Kidney (tissue), 14 donors: ENCODE measurements around the gene TAF1A. TPM values are rescaled to one million over a fixed set of nuclear protein-coding genes. Genes with fewer than 3 reads are reported as not detected.

Source experiments
- DNase-seq, 5 donors: peaks; one replicate each; pipeline ENCODE4 v3.0.0-alpha.2; 2013 to 2020
- FAIRE-seq: peaks from 2 replicates; lab custom pipeline; 2012; peaks lifted over from hg19 to GRCh38; lab: Jason Lieb, UNC
- H3K27ac ChIP-seq, 2 donors: one replicate each; pipeline ENCODE4 v1.7.0; 2013; ENCODE audit warnings: low read depth in 2 of 2, low read length in 2 of 2, inconsistent platforms in 1 of 2
- H3K27me3 ChIP-seq: one replicate; pipeline ENCODE4 v1.7.1; 2013; ENCODE audit warnings: low read length, inconsistent platforms; ENCODE audit not compliant: control insufficient read depth, insufficient read depth
- H3K36me3 ChIP-seq, 3 donors: one replicate each; pipeline versions ENCODE4 v1.7.0 to v1.7.1; 2013; ENCODE audit warnings: low read length in 3 of 3, control low read depth in 1 of 3, inconsistent platforms in 1 of 3; ENCODE audit not compliant: insufficient read depth in 3 of 3, control insufficient read depth in 2 of 3
- H3K4me1 ChIP-seq, 3 donors: one replicate each; pipeline versions ENCODE4 v1.7.0 to v1.7.1; 2013; ENCODE audit warnings: low read length in 3 of 3, inconsistent platforms in 1 of 3, low read depth in 1 of 3; ENCODE audit not compliant: control insufficient read depth in 2 of 3, insufficient read depth in 2 of 3
- H3K4me3 ChIP-seq, 3 donors: one replicate each; pipeline versions ENCODE4 v1.7.0 to v1.8.1; 2013; ENCODE audit warnings: low read length in 3 of 3, control low read depth in 1 of 3, inconsistent platforms in 1 of 3
- H3K9ac ChIP-seq, 3 donors: one replicate each; pipeline versions ENCODE4 v1.7.0 to v1.7.1; 2013; ENCODE audit warnings: low read length in 3 of 3, control low read depth in 1 of 3, inconsistent platforms in 1 of 3
- H3K9me3 ChIP-seq, 3 donors: one replicate each; pipeline versions ENCODE4 v1.7.0 to v1.7.1; 2013; ENCODE audit warnings: low read length in 3 of 3, control low read depth in 1 of 3, inconsistent platforms in 1 of 3; ENCODE audit not compliant: control insufficient read depth in 2 of 3, insufficient read depth in 1 of 3
- CTCF ChIP-seq: IDR thresholded peaks from 3 replicates; pipeline ENCODE4 v1.5.1; 2012; ENCODE audit warnings: mild to moderate bottlenecking, moderate library complexity, borderline replicate concordance; ENCODE audit not compliant: insufficient read depth; ENCODE audit errors: extremely low read depth
- intact Hi-C: fragments of 100-400 bp; cut with DNase I; formaldehyde crosslinking; loops from one replicate; pipeline ENCODE4 v1.11.1; 2022
- polyA plus RNA-seq: library from polyadenylated mRNA; stranded (reverse); fragments of 350-450 nt; fragmentation: Illumina TruSeq; extraction: RNeasy Lipid Tissue Mini Kit (QIAGEN cat#74804); gene quantifications from one replicate; pipeline ENCODE4 v1.2.3, GENCODE V29; 2014; ENCODE audit warnings: low read depth, low replicate concordance; ENCODE audit not compliant: insufficient read depth
- total RNA-seq: library from RNA; stranded (reverse); fragmentation: NEBNext Ultra II Directional; extraction: Animal tissue kit (Norgen Biotek cat#: 25700); gene quantifications from one replicate; pipeline ENCODE4 v1.2.1, GENCODE V29; 2021
- donor health status: control.
- donor health status: control.
- donor health status: control.
- donor health status: control.
- donor health status: control.
- donor health status: DM: yes; HTN: yes; CAD: no.
- donor health status: Normal renal cell carcinoma (clear cell type).

TAF1A gene
- total and polyA plus RNA-seq, 2 donors from 2014 or later: 1.9 to 8.2 TPM

GRCh38 chr1:222525951-222526350 is 63.8 kb downstream of the TAF1A start:
- H3K4me1 ChIP-seq: peaks cover 0 to 2% (median 0%) of the 10 kb centered on the region in 3 donors
- H3K9ac ChIP-seq: no peak overlapping the region
- intact Hi-C loops: no loop called here
- no peak for TF ChIP-seq CTCF
- peaks cover 0 to 8% (median 4%) of the 10 kb centered on the region in 3 donors for H3K9me3 ChIP-seq
- FAIRE-seq: no peak
- H3K36me3 ChIP-seq: no peaks in the 10 kb centered on the region
- no peak overlapping the region for H3K27ac ChIP-seq
- no peaks in the 10 kb centered on the region for H3K27me3 ChIP-seq
- no peak for DNase-seq
- H3K4me3 ChIP-seq: no peak overlapping the region

- Histone ChIP-seq H3K27me3 (no peaks in the 10 kb centered on the region), H3K36me3 (no peaks in the 10 kb centered on the region), H3K9me3 (peaks cover 0 to 8% (median 4%) of the 10 kb centered on the region in 3 donors), H3K4me3 (no peak overlapping the region), H3K27ac (no peak overlapping the region), H3K4me1 (peaks cover 0 to 3% (median 0%) of the 10 kb centered on the region in 3 donors), H3K9ac (no peak overlapping the region)
- intact Hi-C loops: no loop called here
- DNase-seq: no peak
- no peak for FAIRE-seq
- TF ChIP-seq CTCF: no peak
These were observed 65.9 kb downstream of the TAF1A start for GRCh38 chr1:222523852-222524251.

- intact Hi-C loops: no loop called here
- peaks cover 0 to 8% (median 4%) of the 10 kb centered on the region in 3 donors for H3K9me3 ChIP-seq
- H3K27me3 ChIP-seq: no peaks in the 10 kb centered on the region
- no peak overlapping the region for H3K9ac ChIP-seq
- DNase-seq (no peak), FAIRE-seq (no peak)
- no peak overlapping the region for H3K27ac ChIP-seq
- H3K4me1 ChIP-seq: peaks cover 0 to 3% (median 0%) of the 10 kb centered on the region in 3 donors
- H3K4me3 ChIP-seq: no peak overlapping the region
- H3K36me3 ChIP-seq: no peaks in the 10 kb centered on the region
- TF ChIP-seq CTCF: no peak
These were observed 67.4 kb downstream of the TAF1A start for GRCh38 chr1:222522105-222522915.
